Measurements from ENCODE around the gene USP5.
"Not testable (repeated sequence)": the region's sequence is repeated elsewhere in the genome, so short reads cannot be mapped to it uniquely, and the experiment has no call there.

Gene USP5

GRCh38 chr12:6884539-6884938 lies 32.6 kb downstream of the USP5 start:
- no peak for DNase-seq

GRCh38 chr12:6886206-6886999 lies 34.5 kb downstream of the USP5 start:
- DNase-seq: not testable (repeated sequence)

- DNase-seq: no peak
Measured at GRCh38 chr12:6887460-6887859, 35.5 kb downstream of the USP5 start.

- no peak for DNase-seq
Measured at GRCh38 chr12:6888360-6888759, 36.4 kb downstream of the USP5 start.

GRCh38 chr12:6888794-6889193 lies 36.8 kb downstream of the USP5 start:
- DNase-seq: not testable (repeated sequence)

GRCh38 chr12:6889775-6890573 lies 38.0 kb downstream of the USP5 start:
- DNase-seq: not testable (repeated sequence)

GRCh38 chr12:6890789-6891645 lies 39.1 kb downstream of the USP5 start:
- peak; percentile 80 to 99 (median 95) for DNase-seq

GRCh38 chr12:6891646-6892001 lies 39.7 kb downstream of the USP5 start:
- no peak for DNase-seq

- DNase-seq: not testable (repeated sequence)
Measured at GRCh38 chr12:6892683-6893082, 40.7 kb downstream of the USP5 start.

- no peak for DNase-seq
Measured at GRCh38 chr12:6894321-6894720, 42.4 kb downstream of the USP5 start.

GRCh38 chr12:6896846-6897435 lies 45.0 kb downstream of the USP5 start:
- no peak for DNase-seq

- no peak for DNase-seq
Measured at GRCh38 chr12:6899427-6899826, 47.5 kb downstream of the USP5 start.

GRCh38 chr12:6899837-6900519 lies 48.0 kb downstream of the USP5 start:
- DNase-seq: peak in 41 of 56 donors; percentile 10 to 84 (median 41)

- no peak for DNase-seq
Measured at GRCh38 chr12:6902448-6902847, 50.5 kb downstream of the USP5 start.

- no peak for DNase-seq
Measured at GRCh38 chr12:6903722-6904121, 51.8 kb downstream of the USP5 start.

GRCh38 chr12:6904280-6905276 lies 52.6 kb downstream of the USP5 start, which contains the start of gene LRRC23:
Gene LRRC23, plus strand, starts transcription at chr12:6904822. Its CDS starts 812 bp downstream, at chr12:6905634.
- DNase-seq: peak; percentile 86 to 99 (median 95)

GRCh38 chr12:6905414-6906040 lies 53.6 kb downstream of the USP5 start:
- DNase-seq: no peak

- DNase-seq: not testable (repeated sequence)
Measured at GRCh38 chr12:6908141-6908540, 56.2 kb downstream of the USP5 start.

All from amygdala (tissue), 56 donors.